HCEC 1CT (cell line): ENCODE results near the gene TPPP2.
"Not testable (repeated sequence)": the region's sequence is repeated elsewhere in the genome, so short reads cannot be mapped to it uniquely, and the experiment has no call there.

ENCODE experiments used
- DNase-seq: peaks from one replicate; pipeline ENCODE4 v3.0.0-alpha.2; 2017

Gene TPPP2

DNA sequence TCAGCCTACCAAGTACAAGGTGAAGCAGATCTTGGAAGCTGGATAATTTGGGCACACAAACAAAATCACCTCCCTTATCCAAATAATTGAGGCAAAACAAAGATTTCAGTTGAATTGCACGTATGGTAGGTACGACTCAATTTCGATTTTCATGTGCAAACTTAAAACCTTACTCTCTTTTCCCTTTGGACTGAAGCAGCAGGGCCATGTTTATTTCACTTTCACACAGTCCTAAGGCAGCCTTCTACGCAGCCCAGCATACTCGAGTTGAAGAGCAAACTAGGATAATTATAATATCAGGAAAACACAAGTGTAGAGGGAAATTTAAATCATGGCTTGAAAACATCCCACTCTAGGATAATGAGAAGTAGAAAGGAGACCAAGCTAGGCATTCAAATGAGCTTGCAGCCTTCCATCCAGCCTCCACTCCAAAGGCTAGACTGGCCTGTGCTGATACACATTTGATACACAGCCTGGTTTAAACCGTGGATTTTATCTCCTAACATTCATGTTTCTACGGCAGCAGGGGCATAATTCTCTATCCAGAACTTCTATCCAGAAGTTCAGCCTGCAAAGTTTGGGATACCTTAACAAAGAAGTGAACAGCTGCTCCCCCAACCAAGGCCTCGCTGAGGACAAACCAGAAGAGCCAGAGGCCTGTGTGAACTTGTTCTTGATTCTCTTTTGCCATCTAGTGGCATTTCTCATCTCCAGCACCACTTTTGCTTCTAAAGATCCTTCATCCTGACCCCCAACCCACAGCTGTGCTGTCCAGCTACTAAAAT is 9.8 kb downstream of the TPPP2 start:
- peak; percentile 54 for DNase-seq

DNA sequence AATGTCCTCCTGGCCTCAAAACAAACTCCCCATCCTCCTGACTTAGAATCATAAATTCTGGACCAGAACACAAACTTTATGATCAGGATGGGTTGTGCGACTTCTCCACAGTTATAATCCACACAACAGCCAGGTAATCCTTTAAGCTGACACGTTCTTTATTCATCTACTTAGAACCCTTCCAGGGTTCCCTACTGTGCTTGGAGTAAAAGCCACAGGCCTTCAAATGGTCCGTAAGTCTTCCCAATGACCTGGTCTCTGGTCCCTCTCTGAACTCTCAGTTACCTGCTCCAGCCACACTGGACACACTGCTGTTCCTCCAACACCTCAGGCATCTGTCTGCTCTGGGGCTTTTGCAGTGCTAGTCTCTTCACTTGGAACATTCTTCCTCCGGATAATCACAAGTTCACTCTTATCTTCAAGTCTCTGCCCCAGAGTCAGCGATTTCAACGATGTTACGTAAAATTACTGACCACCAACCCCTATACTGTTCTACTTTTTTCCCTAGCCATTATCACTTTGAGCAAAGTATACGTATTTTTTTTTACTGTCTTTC is 10.4 kb downstream of the TPPP2 start:
- DNase-seq, result no peak

DNA sequence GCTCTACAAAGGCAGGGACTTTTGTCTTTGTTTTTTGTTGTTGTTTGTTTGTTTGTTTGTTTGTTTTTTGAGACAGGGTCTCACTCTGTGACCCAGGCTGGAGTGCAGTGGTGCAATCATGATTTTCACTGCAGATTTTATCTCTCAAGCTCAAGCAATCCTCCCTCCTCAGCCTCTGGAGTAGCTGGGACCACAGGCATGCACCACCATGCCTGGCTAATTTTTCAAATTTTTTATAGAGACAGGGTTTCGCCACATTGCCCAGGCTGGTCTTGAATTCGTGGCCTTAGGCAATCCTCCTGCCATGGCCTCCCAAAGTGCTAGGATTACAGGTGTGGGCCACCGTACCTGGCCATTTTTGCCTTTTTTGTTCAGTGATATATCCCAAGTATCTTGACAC is 10.9 kb downstream of the TPPP2 start:
- not testable (repeated sequence) for DNase-seq

DNA sequence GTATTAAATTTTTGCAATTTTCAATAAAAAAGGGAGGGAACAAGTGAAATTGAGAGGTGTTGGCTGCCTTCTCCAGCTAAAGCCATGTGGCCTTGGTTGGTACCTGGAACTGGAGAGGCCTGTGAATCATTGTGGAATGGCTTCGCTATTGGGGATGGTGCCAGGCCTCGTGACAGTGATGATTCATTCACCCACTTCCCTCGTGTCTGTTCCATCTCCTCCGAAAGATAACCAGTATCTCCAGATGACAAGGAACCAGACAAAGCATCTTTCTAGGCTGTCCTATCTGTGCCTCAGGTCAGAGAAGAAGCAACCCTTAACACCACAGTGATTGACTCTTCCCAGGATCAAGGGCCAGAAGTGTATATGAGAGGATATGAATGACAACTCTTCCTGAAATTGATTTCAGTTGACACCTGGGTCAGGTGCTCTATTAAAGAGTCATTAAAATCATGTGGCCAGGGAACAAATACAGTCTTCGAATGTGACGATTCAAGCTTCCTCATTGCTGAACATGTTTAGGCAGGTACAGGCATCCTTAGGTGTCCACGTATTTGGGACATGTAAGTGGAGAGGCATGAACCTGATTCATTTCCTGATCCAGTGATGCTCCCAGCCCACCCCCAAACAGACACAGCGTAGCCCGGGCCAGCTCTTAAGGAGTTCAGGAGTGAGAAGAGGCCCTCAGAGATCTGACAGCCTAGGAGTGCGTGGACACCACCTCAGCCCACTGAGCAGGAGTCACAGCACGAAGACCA is 11.8 kb downstream of the TPPP2 start, which contains the start of gene RNASE7:
RNASE7 (plus strand) TSS at position 687 of the 758 bp plus-strand sequence. CDS start 631 bp downstream, outside the sequence.
- DNase-seq, result peak; percentile 6

DNA sequence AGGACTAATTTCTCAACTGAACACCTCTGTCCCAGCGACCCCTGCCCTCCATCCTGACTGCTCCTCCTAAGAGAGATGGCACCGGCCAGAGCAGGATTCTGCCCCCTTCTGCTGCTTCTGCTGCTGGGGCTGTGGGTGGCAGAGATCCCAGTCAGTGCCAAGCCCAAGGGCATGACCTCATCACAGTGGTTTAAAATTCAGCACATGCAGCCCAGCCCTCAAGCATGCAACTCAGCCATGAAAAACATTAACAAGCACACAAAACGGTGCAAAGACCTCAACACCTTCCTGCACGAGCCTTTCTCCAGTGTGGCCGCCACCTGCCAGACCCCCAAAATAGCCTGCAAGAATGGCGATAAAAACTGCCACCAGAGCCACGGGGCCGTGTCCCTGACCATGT is 12.9 kb downstream of the TPPP2 start:
- no peak for DNase-seq

DNA sequence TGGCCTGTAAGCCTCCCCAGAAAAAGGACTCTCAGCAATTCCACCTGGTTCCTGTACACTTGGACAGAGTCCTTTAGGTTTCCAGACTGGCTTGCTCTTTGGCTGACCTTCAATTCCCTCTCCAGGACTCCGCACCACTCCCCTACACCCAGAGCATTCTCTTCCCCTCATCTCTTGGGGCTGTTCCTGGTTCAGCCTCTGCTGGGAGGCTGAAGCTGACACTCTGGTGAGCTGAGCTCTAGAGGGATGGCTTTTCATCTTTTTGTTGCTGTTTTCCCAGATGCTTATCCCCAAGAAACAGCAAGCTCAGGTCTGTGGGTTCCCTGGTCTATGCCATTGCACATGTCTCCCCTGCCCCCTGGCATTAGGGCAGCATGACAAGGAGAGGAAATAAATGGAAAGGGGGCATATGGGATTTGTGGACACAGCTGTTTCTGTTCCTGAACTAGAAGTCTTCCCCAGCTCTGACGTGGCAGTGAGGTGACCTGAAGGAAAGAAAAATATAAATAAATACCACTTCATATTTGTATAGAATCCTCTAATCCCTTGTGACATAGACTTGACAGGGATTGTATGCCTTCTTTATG is 13.5 kb downstream of the TPPP2 start:
- no peak for DNase-seq

DNA sequence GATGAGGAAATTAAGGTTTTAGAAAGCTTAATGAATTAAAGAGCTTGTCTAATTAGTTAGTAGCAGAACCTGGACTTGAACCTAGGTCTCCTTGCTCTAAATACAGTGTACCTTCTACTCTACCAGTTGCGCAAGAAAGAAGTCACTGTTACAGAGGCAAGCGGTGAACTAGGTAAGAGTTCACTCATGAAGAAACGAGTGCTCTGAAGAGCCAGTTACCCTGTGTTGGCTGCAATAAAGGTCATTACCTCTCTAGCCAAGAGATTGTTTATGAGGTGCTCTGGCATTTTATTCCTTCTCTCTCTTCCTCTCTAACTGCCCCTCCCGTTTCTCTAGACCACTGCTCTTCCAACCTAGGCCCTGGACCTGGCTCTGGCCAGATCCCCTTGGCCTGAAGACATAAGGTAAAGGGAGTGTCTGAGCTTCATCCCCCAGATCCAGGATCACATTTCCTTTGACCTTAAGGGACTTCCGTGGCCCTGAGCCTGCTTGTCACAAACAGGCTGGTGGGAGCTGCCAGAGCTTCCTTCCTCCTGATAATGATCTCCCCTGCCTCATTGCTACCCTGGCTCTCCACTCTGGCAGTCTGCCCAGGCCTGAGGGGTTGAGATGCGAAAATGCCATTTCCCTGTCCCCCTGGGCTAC is 14.1 kb downstream of the TPPP2 start:
- no peak for DNase-seq

DNA sequence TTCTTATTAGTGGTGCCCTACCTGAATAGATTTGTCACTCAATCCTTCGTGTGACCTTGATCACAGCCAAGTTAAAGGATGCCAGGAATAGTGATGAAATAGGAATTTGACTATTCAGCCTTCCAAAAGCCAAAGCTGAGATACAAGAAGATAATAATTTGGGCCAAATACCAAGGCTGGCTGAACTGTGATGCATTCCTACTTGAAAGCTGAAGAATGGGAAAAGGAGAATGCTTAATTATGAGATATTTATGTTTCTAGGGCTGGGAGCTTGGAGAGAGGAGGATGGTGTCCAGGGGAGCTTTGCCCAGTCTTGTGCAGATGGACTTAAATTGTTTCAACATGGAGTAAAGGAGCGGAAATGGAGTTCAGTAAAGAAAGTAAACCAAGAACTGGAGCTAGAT is 17.4 kb downstream of the TPPP2 start:
- no peak for DNase-seq

DNA sequence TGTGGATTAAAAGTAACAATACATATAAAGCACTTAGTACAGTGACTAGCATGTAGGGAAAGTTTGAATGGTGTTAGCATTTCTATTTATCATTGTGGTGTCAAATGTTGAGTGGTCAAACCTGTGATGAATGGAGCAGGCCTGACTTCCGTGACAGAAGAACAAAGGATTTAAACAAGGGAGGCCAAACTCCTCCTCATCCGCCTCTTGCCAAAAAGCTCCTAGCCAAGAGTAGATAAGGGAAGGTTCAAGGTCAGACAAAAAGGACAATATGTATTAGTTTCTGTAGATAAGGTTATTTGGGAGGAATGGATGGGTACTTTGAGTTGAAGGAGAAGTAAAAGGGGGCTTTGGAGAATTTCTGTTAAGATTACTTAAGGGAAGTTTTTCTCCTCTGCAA is 18.6 kb downstream of the TPPP2 start:
- DNase-seq, result no peak

DNA sequence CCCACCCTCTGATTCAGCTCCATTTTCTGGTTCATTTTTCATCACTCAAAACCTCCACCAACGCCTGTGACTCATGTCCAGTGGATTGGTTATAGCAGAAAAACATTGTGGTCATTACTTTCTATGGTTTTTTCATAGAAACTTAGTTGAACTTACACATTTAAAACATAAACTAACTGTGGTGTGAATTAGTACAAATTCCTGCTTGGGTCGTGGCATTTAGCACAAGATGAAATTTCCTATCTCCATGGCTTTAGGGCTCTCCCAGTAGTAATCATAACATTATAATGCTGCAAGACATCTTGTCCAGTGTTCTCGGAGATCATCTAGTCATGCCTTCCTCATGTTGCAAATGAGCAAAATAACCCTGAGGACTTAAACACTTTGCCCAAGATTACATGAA is 19.3 kb downstream of the TPPP2 start:
- DNase-seq, result no peak

DNA sequence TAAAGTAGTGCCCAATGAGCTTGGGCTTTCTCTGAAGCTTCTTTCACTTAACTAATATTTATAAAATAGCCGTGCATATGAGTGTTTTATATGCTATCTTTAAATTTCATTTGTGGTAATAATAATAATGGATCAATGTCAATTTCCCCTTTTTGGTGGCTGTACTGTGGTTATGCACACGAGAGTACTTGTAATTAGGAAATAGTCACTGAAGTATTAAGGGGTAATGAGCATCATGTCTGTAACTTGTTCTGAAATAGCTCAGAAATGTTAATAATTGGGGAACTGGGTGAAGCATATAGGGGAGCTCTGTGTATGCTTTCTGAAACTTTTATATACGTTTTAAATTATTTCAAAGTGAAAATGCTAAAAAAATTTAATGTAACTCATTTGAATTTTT is 20.6 kb downstream of the TPPP2 start:
- no peak for DNase-seq

DNA sequence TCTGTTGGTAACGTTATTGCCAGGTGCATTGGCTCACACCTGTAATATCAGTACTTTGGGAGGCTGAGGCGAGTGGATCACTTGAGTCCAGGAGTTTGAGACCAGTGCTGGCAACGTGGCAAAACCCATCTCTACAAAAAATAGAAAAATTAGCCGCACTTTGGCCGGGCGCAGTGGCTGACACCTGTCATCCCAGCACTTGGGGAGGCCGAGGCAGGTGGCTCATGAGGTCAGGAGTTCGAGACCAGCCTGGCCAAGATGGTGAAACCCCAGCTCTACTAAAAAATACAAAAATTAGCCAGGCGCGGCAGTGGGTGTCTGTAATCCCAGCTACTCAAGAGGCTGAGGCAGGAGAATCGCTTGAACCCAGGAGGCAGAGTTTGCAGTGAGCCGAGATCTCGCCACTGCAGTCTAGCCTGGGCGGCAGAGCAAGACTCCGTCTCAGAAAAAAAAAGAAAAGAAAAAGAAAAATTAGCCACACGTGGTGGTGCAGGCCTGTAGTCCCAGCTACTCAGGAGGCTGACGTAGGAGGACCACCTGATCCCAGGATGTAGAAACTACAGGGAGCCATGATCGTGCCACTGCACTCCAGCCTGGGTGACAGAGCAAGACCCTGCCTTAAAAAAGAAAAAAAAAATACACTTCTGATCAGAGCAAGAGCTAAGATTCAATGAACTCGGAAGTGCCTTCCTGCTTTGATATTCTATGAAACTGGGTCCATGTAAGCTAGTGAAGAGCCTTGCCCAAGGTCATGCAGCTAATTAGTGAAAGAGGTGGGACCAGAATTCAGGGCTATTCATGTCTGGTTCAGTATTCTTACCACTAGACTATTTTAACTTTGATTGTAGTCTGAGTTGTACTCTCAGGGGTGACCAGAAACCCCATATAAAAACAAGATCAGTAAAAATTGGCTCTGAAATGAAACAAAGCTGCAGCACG is 23.4 kb downstream of the TPPP2 start:
- no peak for DNase-seq

DNA sequence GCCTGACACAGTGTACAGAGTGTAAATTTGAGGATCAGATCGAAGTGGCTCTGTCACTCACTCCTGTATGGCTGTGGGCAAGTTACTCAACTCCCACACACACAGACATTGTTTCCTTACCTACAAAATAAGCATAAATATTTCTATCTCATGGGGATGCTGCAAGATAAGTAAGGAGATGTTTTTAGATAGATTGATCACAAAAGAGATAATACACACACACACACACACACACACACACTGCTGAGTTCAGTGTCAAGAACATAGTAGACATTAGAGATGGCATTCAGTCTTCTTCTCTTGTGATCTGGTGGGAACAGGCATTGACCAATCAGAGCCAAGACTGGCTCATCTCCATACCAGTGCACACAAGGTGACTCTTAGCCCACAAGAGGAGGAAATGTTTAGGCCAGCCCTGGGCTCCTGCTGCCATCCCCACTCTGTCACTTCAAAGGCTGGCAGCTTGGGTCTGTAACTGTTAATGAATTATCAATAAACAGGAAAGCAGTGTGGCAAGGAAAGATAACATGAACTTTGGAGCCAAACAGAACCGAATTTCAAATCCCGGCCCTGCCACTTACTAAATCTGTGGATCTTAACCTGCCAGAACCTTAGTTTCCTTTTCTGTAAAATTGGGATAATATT is 24.2 kb downstream of the TPPP2 start:
- DNase-seq, result no peak

DNA sequence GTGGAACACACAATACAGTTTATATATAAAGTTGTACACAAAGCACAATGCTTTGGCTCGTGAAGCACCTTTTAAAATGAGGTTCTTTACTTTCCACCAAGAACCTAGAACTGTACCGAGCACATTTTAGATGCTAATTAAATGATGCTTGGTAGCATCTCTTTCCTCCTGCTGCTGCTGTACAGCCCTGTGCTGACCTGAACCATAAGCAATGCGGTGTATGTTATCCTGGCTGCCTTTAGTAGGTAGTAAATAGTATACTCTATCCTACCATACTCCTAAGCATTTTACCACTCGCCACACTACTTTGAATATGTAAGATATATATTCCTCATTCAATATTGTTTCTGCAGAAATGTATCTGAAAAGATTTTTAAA is 24.7 kb downstream of the TPPP2 start:
- no peak for DNase-seq

DNA sequence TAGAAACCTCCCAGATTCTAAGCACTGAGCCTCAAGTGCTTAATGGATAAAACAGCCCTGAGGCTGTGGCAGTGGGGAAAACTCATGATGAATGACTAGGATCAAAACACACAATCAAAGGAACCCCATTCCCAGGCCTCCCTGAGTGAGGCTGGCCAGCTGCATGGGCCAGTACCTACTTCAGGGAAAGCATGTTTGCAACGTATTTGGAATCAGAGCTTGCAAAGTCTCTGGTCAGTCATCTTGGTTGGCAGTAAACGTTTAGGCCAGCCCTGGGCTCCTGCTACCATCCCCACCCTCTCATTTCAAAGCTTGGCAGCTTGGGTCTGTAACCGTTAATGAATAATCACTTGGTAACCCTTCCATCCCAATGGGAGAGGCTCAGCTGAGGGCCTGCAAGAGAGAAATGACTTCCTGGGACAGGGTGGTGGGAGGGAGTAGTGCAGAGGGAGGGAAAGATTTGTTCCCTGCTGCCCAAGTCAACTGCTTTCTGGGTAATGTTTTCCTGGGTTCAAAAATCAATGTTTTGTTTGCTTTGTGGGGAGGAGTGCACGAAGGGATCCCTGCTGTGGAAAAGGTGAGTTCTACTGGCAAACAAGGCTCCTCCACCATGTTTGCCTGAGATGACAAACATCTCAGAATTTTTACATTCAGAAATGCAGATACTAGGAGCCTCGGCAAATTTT is 25.6 kb downstream of the TPPP2 start:
- no peak for DNase-seq

DNA sequence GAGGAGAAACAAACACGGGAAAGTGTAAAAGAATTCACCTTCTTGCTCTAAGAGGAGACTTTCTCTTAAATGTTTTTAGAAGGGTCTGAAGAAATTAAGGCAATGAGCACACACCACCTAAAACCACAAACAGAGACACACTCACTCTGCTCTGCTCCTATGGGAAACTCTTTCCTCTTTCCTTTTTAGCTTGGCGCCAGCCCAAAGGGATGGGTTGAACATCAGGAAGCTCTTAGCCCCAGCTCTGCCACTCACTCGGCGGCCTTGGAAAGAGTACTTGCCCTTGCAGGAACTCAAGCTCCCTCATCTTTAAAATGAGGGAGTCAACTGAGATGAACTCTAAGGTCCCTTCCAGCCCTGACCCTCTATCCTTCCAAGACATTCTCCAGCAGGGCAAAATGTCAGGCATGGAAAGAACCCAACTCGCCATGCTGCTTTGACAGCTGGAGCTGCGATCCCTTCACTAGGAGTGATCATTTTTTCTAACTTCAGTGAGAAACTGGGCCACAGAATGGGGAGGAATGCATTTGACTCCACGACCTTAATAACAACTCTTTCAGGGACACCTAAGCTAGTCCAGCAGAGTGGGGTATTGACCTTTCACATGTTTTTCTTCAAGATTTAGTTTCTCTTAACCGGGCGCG is 26.6 kb downstream of the TPPP2 start:
- DNase-seq, result no peak

DNA sequence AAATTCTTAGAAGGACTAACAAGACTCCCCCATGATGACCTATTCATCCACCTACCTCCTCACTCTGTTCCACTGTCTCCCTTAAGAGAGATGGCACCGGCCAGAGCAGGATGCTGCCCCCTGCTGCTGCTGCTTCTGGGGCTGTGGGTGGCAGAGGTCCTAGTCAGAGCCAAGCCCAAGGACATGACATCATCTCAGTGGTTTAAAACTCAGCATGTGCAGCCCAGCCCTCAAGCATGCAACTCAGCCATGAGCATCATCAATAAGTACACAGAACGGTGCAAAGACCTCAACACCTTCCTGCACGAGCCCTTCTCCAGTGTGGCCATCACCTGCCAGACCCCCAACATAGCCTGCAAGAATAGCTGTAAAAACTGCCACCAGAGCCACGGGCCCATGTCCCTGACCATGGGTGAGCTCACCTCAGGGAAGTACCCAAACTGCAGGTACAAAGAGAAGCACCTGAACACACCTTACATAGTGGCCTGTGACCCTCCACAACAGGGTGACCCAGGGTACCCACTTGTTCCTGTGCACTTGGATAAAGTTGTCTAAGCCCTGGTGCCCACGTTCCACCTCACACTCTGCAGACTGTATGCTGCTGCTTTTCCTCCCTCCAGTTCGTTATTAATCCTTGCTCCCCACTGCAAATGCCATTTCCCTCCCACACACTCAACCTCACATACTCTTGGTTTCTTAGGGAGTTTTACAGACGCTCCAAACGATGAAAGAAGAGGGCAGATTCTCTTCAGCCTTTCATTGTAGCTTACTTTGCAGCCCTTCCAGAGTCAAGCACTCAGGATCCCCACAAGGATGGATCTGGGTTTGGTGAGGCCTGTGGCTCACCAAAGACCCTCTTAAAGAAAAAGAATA is 28.0 kb downstream of the TPPP2 start, which contains the start of gene RNASE8:
RNASE8 (plus strand) TSS at position 20 of the 873 bp plus-strand sequence; CDS start at position 91, 71 bp downstream.
- peak; percentile 28 for DNase-seq

DNA sequence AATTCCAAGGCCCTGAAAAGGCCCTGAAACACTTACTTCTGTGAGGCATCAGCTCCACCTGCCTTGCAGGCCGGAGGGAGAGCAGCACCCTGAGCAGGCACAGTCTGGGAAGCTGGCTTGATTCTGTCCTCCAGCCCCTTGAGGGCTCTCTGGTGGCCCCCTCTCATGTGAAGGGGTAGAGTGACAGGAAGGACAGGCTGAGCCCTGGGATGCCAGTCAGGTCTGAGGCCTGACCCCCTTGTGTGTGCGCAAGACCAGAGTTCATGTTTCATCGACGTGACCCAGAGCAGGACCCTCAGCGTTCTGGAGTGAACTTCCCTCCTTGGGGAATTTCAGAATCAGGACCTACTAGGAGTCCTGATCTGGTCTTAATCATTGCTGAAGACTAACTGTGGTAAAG is 28.9 kb downstream of the TPPP2 start:
- DNase-seq, result no peak
